ENCODE results near the gene S100A10.

- TF ChIP-seq EZH2phosphoT487 (IDR thresholded peaks at IDR 0.05; ENCODE audit: borderline replicate concordance): no peak
- TF ChIP-seq, protein P1, sequence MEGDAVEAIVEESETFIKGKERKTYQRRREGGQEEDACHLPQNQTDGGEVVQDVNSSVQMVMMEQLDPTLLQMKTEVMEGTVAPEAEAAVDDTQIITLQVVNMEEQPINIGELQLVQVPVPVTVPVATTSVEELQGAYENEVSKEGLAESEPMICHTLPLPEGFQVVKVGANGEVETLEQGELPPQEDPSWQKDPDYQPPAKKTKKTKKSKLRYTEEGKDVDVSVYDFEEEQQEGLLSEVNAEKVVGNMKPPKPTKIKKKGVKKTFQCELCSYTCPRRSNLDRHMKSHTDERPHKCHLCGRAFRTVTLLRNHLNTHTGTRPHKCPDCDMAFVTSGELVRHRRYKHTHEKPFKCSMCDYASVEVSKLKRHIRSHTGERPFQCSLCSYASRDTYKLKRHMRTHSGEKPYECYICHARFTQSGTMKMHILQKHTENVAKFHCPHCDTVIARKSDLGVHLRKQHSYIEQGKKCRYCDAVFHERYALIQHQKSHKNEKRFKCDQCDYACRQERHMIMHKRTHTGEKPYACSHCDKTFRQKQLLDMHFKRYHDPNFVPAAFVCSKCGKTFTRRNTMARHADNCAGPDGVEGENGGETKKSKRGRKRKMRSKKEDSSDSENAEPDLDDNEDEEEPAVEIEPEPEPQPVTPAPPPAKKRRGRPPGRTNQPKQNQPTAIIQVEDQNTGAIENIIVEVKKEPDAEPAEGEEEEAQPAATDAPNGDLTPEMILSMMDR (conservative IDR thresholded peaks at IDR 0.05; ENCODE audit: low read length): no peak
Observed at GRCh38 chr1:151940541-151940940, 53.1 kb downstream of the S100A10 start.
